Karpas-422 (cell line): ENCODE results near the gene DNAH12. TPM values are rescaled to one million over a fixed set of nuclear protein-coding genes. Genes with fewer than 3 reads are reported as not detected.
A peak's percentile ranks its signal among the peaks of the same experiment; 100 is the strongest.
"Not testable (repeated sequence)": the region's sequence is repeated elsewhere in the genome, so short reads cannot be mapped to it uniquely, and the experiment has no call there.

Source experiments
- DNase-seq: peaks from one replicate; pipeline ENCODE4 v3.0.0-alpha.2; 2015
- H2AFZ ChIP-seq: fragments of 200-600 bp; sonication (generic); 2 replicates; pipeline ENCODE4 v1.6.1; 2014; ENCODE audit warnings: antibody characterized with exemption, low read length, mixed read lengths
- H3K27ac ChIP-seq: fragments of 200-600 bp; sonication (generic); 2 replicates; pipeline ENCODE4 v1.5.1; 2014; ENCODE audit warnings: mild to moderate bottlenecking, low read length, moderate library complexity
- H3K27me3 ChIP-seq: fragments of 200-600 bp; sonication (generic); 2 replicates; pipeline ENCODE4 v1.6.1; 2014; ENCODE audit warnings: low read length, mixed read lengths
- H3K36me3 ChIP-seq: fragments of 200-600 bp; sonication (generic); 2 replicates; pipeline ENCODE4 v1.6.1; 2014; ENCODE audit warnings: low read length, mixed read lengths; ENCODE audit not compliant: insufficient read depth
- H3K4me1 ChIP-seq: fragments of 200-600 bp; sonication (generic); 2 replicates; pipeline ENCODE4 v1.6.1; 2014; ENCODE audit warnings: mild to moderate bottlenecking, low read length, mixed read lengths
- H3K4me2 ChIP-seq: fragments of 200-600 bp; sonication (generic); 2 replicates; pipeline ENCODE4 v1.6.1; 2014; ENCODE audit warnings: low read length, low read depth, mild to moderate bottlenecking; ENCODE audit not compliant: poor library complexity, severe bottlenecking
- H3K4me3 ChIP-seq: fragments of 200-600 bp; sonication (generic); 2 replicates; pipeline ENCODE4 v1.5.1; 2014; ENCODE audit warnings: mild to moderate bottlenecking, antibody characterized with exemption, low read length, mixed read lengths
- H3K79me2 ChIP-seq: fragments of 200-600 bp; sonication (generic); 2 replicates; pipeline ENCODE4 v1.6.1; 2014; ENCODE audit warnings: mild to moderate bottlenecking, low read length, mixed read lengths
- H3K9ac ChIP-seq: fragments of 200-600 bp; sonication (generic); 2 replicates; pipeline ENCODE4 v1.6.0; 2014; ENCODE audit warnings: low read length
- H3K9me2 ChIP-seq: fragments of 200-600 bp; sonication (generic), shearing (Covaris generic); replicated peaks from 2 replicates; pipeline ENCODE4 v1.6.0; 2014; ENCODE audit warnings: mild to moderate bottlenecking, low read length, moderate library complexity; ENCODE audit not compliant: insufficient read depth
- H3K9me3 ChIP-seq: fragments of 300-700, 200-600 bp; sonication (generic); 2 replicates; pipeline ENCODE4 v1.6.1; 2014; ENCODE audit warnings: low read length, mixed read lengths
- H4K20me1 ChIP-seq: fragments of 200-600 bp; sonication (generic); 2 replicates; pipeline ENCODE4 v1.6.1; 2014; ENCODE audit warnings: mild to moderate bottlenecking, antibody characterized with exemption, low read length, low read depth; ENCODE audit not compliant: insufficient read depth
- total RNA-seq: library from RNA; depleted of rRNA; stranded (reverse); fragments of >200 nt; shearing (Covaris generic); gene quantifications from 2 replicates; pipeline ENCODE4 v1.2.3, GENCODE V29; 2014; ENCODE audit warnings: low replicate concordance

Gene DNAH12
- total RNA-seq, 1 experiment from 2014 or later, result not detected

GRCh38 chr3:57356275-57356674, 187.9 kb downstream of the DNAH12 start:
- not testable (repeated sequence) for H3K4me2 ChIP-seq, H3K9me2 ChIP-seq, H3K9me3 ChIP-seq, H3K27ac ChIP-seq, H3K4me3 ChIP-seq, H4K20me1 ChIP-seq, H3K36me3 ChIP-seq, H3K4me1 ChIP-seq, H3K9ac ChIP-seq, H2AFZ ChIP-seq, H3K79me2 ChIP-seq, H3K27me3 ChIP-seq, DNase-seq

GRCh38 chr3:57354768-57355167, 189.4 kb downstream of the DNAH12 start:
- no peak for DNase-seq

GRCh38 chr3:57350271-57350670, 193.9 kb downstream of the DNAH12 start:
- H3K79me2 ChIP-seq, result no peaks in the 10 kb centered on the region
- H3K27ac ChIP-seq, result no peak overlapping the region
- no peak overlapping the region for H2AFZ ChIP-seq
- no peak for DNase-seq
- no peaks in the 10 kb centered on the region for H3K27me3 ChIP-seq
- H3K4me3 ChIP-seq, result no peak overlapping the region
- no peaks in the 10 kb centered on the region for H3K36me3 ChIP-seq
- no peaks in the 10 kb centered on the region for H3K9me2 ChIP-seq
- no peak overlapping the region for H3K9ac ChIP-seq
- no peak overlapping the region for H3K4me2 ChIP-seq
- H3K9me3 ChIP-seq, result no peaks in the 10 kb centered on the region
- H4K20me1 ChIP-seq, result no peaks in the 10 kb centered on the region
- H3K4me1 ChIP-seq, result no peaks in the 10 kb centered on the region

More at GRCh38 chr3:57354768-57355167, 189.4 kb downstream of the DNAH12 start:
- no peaks in the 10 kb centered on the region for H3K9me2 ChIP-seq
- no peak overlapping the region for H3K4me2 ChIP-seq
- no peaks in the 10 kb centered on the region for H3K79me2 ChIP-seq
- no peaks in the 10 kb centered on the region for H3K9me3 ChIP-seq
- H3K27me3 ChIP-seq, result no peaks in the 10 kb centered on the region
- no peak overlapping the region for H3K9ac ChIP-seq
- H4K20me1 ChIP-seq, result no peaks in the 10 kb centered on the region
- H3K4me1 ChIP-seq, result no peaks in the 10 kb centered on the region
- H3K27ac ChIP-seq, result no peak overlapping the region
- no peak overlapping the region for H2AFZ ChIP-seq
- no peaks in the 10 kb centered on the region for H3K36me3 ChIP-seq
- no peak overlapping the region for H3K4me3 ChIP-seq

- H3K9ac ChIP-seq, H2AFZ ChIP-seq, H3K79me2 ChIP-seq, DNase-seq, H3K9me3 ChIP-seq, H3K27me3 ChIP-seq, H3K27ac ChIP-seq, H3K36me3 ChIP-seq, H3K4me1 ChIP-seq, H3K4me3 ChIP-seq, H3K4me2 ChIP-seq, H4K20me1 ChIP-seq, H3K9me2 ChIP-seq: not testable (repeated sequence)
Observed at GRCh38 chr3:57339071-57339642, 205.0 kb downstream of the DNAH12 start.

- DNase-seq, H3K4me3 ChIP-seq, H3K27ac ChIP-seq, H3K4me1 ChIP-seq, H3K4me2 ChIP-seq, H3K9me3 ChIP-seq, H2AFZ ChIP-seq, H3K9ac ChIP-seq, H3K36me3 ChIP-seq, H3K79me2 ChIP-seq, H4K20me1 ChIP-seq, H3K9me2 ChIP-seq, H3K27me3 ChIP-seq: not testable (repeated sequence)
Observed at GRCh38 chr3:57338272-57339070, 205.7 kb downstream of the DNAH12 start.

- H4K20me1 ChIP-seq, result no peaks in the 10 kb centered on the region
- H3K79me2 ChIP-seq, result no peaks in the 10 kb centered on the region
- H3K4me3 ChIP-seq, result no peak overlapping the region
- H3K27me3 ChIP-seq, result no peaks in the 10 kb centered on the region
- no peak for DNase-seq
- H3K36me3 ChIP-seq, result no peaks in the 10 kb centered on the region
- H3K4me2 ChIP-seq, result no peak overlapping the region
- H2AFZ ChIP-seq, result no peak overlapping the region
- H3K9ac ChIP-seq, result no peak overlapping the region
- H3K9me2 ChIP-seq, result no peaks in the 10 kb centered on the region
- H3K9me3 ChIP-seq, result no peaks in the 10 kb centered on the region
- H3K4me1 ChIP-seq, result no peaks in the 10 kb centered on the region
- H3K27ac ChIP-seq, result no peak overlapping the region
Observed at GRCh38 chr3:57335283-57335938, 208.7 kb downstream of the DNAH12 start.

GRCh38 chr3:57331078-57331610, 213.0 kb downstream of the DNAH12 start:
- H3K4me2 ChIP-seq, result no peak overlapping the region
- no peaks in the 10 kb centered on the region for H4K20me1 ChIP-seq
- H3K9ac ChIP-seq, result no peak overlapping the region
- H3K4me3 ChIP-seq, result no peak overlapping the region
- H3K36me3 ChIP-seq, result no peaks in the 10 kb centered on the region
- DNase-seq, result peak; percentile 45
- no peaks in the 10 kb centered on the region for H3K27me3 ChIP-seq
- no peak overlapping the region for H2AFZ ChIP-seq
- H3K79me2 ChIP-seq, result no peaks in the 10 kb centered on the region
- H3K9me3 ChIP-seq, result no peaks in the 10 kb centered on the region
- no peaks in the 10 kb centered on the region for H3K4me1 ChIP-seq
- no peaks in the 10 kb centered on the region for H3K9me2 ChIP-seq
- H3K27ac ChIP-seq, result no peak overlapping the region

- H2AFZ ChIP-seq, H3K79me2 ChIP-seq, H3K9me2 ChIP-seq, H3K27ac ChIP-seq, H3K36me3 ChIP-seq, H3K27me3 ChIP-seq, H3K9me3 ChIP-seq, DNase-seq, H3K9ac ChIP-seq, H3K4me1 ChIP-seq, H3K4me2 ChIP-seq, H3K4me3 ChIP-seq, H4K20me1 ChIP-seq: not testable (repeated sequence)
Observed at GRCh38 chr3:57326498-57326897, 217.6 kb downstream of the DNAH12 start.
